NCI-H128 (cell line): ENCODE data around the gene ELP6.
"Not testable (repeated sequence)": the region's sequence is repeated elsewhere in the genome, so short reads cannot be mapped to it uniquely, and the experiment has no call there.

Experiments used
- DNase-seq: peaks from one replicate; lab custom pipeline; 2025; ENCODE audit not compliant: unreplicated experiment; lab: John Stamatoyannopoulos, UW

Gene ELP6

GRCh38 chr3:47512416-47513124, 942 bp downstream of the ELP6 start:
- DNase-seq = no peak

DNA sequence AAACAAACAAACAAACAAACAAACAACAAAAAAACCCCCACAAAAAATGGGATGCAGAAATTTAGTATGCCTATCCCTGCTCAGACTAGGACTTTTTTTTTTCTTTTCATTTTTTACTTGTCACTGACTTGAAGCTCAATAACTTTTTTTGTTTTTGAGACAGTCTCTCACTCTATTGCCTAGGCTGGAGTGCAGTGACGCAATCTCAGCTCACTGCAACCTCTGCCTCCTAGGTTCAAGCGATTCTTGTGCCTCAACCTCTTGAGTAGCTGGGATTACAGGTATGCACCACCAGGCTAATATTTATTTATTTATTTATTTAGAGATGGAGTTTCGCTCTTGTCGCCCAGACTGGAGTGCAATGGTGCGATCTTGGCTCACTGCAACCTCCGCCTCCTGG, 8.2 kb downstream of the ELP6 start:
- DNase-seq = not testable (repeated sequence)

GRCh38 chr3:47504113-47504512, 9.4 kb downstream of the ELP6 start:
- no peak for DNase-seq

DNA sequence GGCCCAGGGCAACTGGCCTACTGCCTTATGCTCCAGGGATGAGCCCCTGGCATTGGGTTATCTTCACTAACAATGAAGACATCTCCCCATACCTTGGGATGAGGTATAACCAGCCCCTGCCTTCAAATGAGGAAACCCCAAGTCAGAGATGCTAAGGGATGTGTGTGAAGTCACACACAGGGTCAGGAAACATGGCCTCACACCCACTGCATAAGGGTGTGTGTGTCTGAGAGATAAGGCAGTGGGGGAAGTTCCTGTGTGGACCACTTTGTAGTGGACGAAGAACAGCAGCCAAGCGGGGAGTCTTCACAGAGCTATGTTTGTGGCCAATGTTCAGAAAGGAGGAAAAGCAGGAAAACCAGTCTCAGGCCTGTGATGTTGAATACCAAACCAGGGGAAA, 10.5 kb downstream of the ELP6 start:
- no peak for DNase-seq

DNA sequence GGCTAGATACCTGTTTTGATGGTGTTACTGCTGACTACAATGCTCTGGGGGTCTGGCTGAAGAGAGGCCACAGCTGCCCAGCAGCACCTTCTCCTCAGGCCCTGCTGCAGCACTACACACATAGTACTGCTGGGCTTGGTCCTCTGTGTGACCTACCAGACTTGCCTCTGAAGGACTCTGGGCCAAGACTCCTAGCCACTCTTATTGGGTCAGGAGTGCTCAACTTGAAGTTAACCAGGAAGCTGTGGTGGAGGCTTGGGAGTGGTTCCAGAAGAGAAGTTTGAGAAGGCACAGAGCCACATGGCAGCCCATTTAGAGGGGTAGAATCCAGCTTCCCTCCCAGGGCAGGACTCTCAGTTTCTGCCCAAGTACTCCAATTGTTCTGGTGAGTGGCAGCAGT, 16.6 kb downstream of the ELP6 start:
- DNase-seq = no peak

DNA sequence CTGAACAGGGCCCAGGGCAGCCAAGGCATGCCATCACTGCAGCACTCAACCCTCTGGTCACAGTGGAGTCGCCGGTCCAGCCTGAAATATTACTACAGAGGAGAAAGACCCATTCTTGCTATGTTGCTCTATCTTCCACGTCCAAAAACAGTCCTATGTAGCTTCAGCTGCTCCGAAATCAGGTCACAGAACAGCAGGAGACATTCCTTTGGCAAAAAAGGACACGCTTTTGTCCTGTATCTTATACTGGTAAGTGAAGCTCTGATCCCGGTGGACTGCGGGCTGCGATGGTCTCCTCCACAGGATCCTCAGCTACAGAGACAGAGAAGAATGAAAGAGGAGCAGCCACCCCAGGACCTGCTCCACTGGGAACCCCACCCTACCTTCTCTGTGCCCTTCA, 17.6 kb downstream of the ELP6 start:
- no peak for DNase-seq

GRCh38 chr3:47495111-47495510, 18.4 kb downstream of the ELP6 start:
- no peak for DNase-seq

DNA sequence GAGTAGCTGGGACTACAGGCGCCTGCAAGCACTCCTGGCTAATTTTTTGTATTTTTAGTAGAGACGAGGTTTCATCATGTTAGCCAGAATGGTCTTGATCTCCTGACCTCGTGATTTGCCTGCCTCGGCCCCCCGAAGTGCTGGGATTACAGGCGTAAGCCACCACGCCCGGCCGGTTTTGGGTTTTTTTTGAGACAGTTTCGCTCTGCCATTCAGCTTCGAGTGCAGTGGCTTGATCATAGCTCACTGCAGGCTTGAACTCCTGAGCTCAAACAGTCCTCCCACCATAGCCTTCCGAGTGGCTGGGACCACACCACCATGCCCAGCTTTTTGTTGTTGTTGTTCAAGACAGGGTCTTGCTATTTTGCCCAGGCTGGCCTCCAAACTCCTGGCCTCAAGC, 21.7 kb downstream of the ELP6 start:
- DNase-seq = no peak

DNA sequence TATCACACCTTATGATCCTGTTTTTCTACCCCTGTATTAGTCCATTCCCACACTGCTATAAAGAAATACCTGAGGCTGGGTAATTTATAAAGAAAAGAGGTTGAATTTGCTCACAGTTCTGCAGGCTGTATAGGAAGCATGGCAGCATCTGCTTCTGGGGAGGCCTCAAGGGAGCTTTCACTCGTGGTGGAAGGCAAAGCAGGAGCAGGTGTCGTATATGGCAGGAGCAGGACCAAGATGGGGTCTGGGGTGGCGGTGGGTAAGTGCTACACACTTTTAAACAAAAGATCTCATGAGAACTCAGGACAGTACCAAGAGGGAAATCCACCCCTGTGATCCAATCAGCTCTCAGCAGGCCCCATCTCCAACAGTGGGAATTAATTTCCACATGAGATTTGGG, 22.3 kb downstream of the ELP6 start:
- no peak for DNase-seq

DNA sequence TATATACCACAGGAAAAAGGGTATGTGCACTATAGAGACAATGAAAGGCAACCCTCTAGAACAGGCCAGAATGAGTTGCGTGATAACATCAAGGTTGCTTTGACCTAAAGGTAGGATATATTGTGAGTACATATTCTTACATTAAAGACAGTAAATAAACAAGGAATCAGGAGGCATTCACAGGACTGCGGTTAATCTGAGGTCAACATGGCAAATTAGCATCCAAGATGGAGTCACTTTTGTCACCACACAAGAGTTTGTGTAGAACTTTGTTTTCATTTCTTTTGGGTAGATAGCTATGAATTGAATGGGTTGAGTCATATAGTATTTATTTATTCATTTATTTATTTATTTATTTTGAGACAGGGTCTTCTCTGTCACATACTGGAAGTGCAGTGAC, 26.2 kb downstream of the ELP6 start:
- DNase-seq = no peak

GRCh38 chr3:47485812-47486211, 27.7 kb downstream of the ELP6 start:
- no peak for DNase-seq

DNA sequence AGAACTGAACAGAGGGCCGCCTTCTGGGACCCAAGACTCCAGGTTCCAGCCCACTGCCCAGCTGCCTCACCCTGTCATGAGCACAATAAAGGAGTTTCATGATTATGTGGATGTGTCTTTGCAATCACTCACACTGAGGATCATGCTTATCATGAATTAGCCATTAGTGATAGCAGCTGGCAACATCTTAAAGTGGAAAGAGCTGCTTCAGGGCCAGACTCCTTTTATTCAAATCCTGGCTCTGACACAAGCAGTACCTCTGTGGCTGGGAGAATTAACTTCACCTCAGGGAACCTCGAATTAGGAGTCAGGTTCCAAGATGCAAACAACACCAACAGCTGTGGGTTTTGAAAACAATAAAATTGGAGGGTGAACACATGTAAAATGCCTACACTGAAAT, 31.1 kb downstream of the ELP6 start:
- no peak for DNase-seq

DNA sequence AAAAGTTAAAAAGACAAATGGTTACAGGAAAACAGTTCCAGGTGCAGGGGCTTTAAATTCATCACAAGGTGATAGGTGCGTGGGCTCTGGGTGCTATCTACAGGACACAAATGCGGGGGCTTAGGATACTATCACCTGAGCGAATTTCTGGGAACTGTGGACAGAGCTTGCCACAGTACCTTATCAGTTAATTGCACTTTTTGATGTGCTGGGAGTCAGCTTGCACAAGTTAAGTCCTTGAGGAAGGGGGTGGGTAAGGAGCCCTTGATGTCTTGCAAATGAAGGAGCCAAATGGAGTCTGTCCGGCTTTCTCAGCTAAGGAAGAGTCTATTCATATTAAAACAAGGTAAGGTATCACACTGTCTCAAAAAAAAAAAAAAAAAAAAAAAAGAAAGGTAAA, 31.7 kb downstream of the ELP6 start:
- not testable (repeated sequence) for DNase-seq

DNA sequence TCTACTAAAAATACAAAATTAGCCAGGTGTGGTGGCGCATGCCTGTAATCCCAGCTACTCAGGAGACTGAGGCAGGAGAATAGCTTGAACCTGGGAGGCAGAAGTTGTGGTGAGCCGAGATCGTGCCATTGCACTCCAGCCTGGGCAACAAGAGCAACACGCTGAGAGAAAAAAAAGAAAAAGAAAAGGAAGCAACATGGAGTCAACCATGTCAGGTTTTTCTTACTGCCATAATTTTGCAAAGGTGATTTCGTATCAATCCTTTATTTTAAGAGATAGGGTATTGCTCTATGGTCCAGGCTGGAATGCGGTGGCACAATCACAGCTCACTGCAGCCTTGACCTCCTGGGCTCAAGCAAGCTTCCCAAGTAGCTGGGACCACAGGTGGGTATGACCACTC, 33.2 kb downstream of the ELP6 start:
- not testable (repeated sequence) for DNase-seq

DNA sequence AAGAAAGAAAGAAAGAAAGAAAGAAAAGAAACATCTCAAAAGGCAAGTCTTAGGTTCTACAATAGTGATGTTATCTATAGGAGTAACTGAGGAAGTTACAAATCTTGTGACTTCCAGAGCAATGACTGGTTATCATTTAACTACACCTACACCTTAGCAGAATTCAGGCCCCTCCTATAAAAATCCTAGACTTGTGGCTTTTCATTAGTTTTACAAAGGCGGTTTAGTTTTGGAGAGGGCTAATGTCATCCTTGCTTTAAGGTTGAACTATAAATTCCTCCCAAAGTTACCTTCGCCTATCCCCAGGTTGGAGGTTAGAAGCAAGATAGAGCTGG, 33.7 kb downstream of the ELP6 start:
- no peak for DNase-seq

DNA sequence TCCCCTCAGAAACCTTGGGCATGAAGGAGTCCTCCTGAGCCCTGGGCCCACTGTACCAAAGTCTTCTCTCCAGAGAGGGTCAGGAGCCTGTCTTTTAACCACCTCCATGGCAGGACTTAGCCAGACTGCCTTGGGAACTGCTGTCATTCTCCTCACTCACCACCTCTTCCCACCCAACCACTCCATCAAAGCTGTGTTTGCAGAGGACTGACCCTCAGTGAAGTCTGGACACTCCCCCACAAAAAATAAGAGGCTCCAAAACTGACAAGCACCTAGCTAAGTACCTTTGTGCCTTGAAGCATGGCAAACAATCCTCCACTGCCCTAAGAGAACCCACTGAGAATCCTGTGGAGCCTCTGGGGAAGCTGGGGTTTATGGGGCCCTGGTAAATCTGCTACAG, 35.5 kb downstream of the ELP6 start:
- no peak for DNase-seq

DNA sequence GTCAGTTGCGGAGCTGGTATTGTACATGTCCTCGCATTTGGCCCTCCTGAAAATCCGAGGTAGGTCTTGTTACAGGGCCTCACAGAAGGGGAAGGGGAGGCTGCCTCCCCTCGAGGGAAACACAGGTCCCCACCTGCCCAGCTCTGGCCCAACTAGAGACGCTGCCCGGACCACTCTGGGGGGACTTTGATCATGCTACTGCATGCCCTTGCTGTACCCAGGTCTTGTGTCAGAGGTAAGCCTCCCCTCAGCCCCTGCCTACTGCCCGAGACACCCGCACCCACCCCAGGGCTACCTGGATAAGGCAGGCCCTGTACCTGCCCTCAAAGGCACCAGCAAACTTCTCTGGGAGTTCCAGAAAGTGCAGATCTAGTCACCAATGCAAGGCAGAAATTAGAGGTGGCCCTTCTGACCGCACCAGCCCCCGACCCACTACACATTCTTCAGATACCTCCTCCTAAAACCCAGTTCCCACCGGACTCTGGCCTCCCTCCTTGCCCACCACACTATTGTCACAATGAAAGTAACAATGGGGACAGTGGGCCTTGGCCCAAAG, 36.8 kb downstream of the ELP6 start:
- no peak for DNase-seq

GRCh38 chr3:47476330-47476626, 37.2 kb downstream of the ELP6 start:
- no peak for DNase-seq

GRCh38 chr3:47475570-47476329, 37.8 kb downstream of the ELP6 start, which contains the start of gene SCAP:
SCAP (minus strand) TSS chr3:47475941; CDS start chr3:47442993, 32,948 bp downstream.
- DNase-seq = peak; percentile 55

- DNase-seq = no peak
Measured at GRCh38 chr3:47475029-47475569, 38.4 kb downstream of the ELP6 start.

DNA sequence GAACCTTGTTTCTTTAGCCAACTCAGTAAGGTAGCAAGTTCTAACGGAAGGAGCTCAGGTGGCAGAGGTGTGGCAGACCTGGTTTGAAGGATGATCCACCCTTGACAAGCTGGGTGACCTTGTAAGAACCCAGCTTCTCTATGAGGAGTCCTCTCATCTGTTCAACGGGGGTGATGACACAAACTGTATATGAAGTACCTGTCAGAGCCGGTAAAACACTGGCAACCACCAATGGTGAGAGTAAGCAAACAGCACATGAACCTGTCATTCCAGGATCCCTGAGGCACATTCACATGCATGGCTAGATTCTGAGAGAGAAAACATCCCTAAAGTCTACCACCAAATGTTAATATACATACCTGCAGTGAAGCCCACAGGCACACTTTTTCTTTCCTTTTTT, 40.1 kb downstream of the ELP6 start:
- no peak for DNase-seq

GRCh38 chr3:47469616-47470015, 43.9 kb downstream of the ELP6 start:
- DNase-seq = no peak
